Germinal center (tissue), 1 donor: Measurements from ENCODE around the gene VTI1B.

Experiments used
- DNase-seq: peaks from one replicate; pipeline ENCODE4 v3.0.0; 2012; ENCODE audit warnings: mixed read lengths, low spot score

VTI1B gene

GRCh38 chr14:67679006-67679405, 4.6 kb upstream of the VTI1B start:
- DNase-seq: no peak

GRCh38 chr14:67675219-67675582, 769 bp upstream of the VTI1B start:
- DNase-seq: no peak

GRCh38 chr14:67674139-67674479, 323 bp downstream of the VTI1B start:
- peak; percentile 67 for DNase-seq

GRCh38 chr14:67673451-67673850, 981 bp downstream of the VTI1B start:
- DNase-seq: no peak

GRCh38 chr14:67668559-67668958, 5.9 kb downstream of the VTI1B start:
- DNase-seq: no peak

GRCh38 chr14:67666750-67667449, 7.5 kb downstream of the VTI1B start:
- DNase-seq: peak; percentile 61

GRCh38 chr14:67665868-67666267, 8.6 kb downstream of the VTI1B start:
- DNase-seq: no peak

GRCh38 chr14:67663633-67664032, 10.8 kb downstream of the VTI1B start:
- DNase-seq: no peak

- DNase-seq: no peak
Observed at GRCh38 chr14:67653651-67654280, 20.7 kb downstream of the VTI1B start.

- DNase-seq: no peak
Observed at GRCh38 chr14:67652189-67652588, 22.2 kb downstream of the VTI1B start.

- DNase-seq: no peak
Observed at GRCh38 chr14:67650694-67651093, 23.7 kb downstream of the VTI1B start.

- no peak for DNase-seq
Observed at GRCh38 chr14:67650151-67650550, 24.3 kb downstream of the VTI1B start.

GRCh38 chr14:67646131-67646530, 28.3 kb downstream of the VTI1B start:
- DNase-seq: no peak

GRCh38 chr14:67645414-67645813, 29.0 kb downstream of the VTI1B start:
- no peak for DNase-seq

- DNase-seq: no peak
Observed at GRCh38 chr14:67644428-67644827, 30.0 kb downstream of the VTI1B start.

- no peak for DNase-seq
Observed at GRCh38 chr14:67643713-67644112, 30.7 kb downstream of the VTI1B start.

GRCh38 chr14:67641902-67642749, 32.3 kb downstream of the VTI1B start:
- no peak for DNase-seq

- DNase-seq: no peak
Observed at GRCh38 chr14:67641480-67641879, 33.0 kb downstream of the VTI1B start.

GRCh38 chr14:67638642-67639041, 35.8 kb downstream of the VTI1B start:
- no peak for DNase-seq

GRCh38 chr14:67636361-67636919, 38.0 kb downstream of the VTI1B start:
- no peak for DNase-seq

- DNase-seq: no peak
Observed at GRCh38 chr14:67633451-67634147, 40.8 kb downstream of the VTI1B start.

- no peak for DNase-seq
Observed at GRCh38 chr14:67630938-67631337, 43.5 kb downstream of the VTI1B start.
